ENCODE results near the gene IER3.

DNA sequence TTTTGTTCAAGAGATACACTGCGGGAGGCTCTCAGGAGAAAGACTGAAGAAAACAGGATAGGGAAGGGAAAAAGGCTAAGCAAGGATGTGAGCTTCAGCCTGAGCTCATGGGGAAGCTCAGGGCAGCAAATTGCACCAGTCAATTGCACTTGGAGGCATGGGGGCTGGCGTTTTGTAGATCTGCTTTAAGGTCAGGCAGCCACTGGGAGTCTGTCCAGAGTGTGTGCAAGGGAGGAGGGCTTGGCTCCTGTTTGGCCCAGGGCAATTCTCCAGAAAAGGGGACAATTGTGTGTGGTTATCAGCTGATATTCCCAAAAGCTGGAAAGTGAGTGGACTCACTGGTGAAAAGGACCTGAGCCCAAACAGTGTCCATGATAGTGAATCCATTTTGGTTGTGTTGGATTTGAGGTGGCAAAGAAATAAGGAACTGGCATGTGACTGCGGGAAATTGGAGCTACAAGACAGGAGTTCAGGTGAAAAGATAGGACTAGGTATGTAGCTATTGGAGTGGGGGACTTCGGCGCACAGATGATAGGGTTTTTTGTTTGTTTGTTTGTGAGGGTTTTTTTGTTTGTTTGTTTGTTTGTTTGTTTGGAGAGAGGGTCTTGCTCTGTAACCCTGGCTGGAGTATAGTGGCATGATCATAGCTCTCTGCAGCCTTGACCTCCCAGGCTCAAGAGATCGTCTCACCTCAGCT lies 22.3 kb upstream of the IER3 start:
- TF ChIP-seq, protein P1, sequence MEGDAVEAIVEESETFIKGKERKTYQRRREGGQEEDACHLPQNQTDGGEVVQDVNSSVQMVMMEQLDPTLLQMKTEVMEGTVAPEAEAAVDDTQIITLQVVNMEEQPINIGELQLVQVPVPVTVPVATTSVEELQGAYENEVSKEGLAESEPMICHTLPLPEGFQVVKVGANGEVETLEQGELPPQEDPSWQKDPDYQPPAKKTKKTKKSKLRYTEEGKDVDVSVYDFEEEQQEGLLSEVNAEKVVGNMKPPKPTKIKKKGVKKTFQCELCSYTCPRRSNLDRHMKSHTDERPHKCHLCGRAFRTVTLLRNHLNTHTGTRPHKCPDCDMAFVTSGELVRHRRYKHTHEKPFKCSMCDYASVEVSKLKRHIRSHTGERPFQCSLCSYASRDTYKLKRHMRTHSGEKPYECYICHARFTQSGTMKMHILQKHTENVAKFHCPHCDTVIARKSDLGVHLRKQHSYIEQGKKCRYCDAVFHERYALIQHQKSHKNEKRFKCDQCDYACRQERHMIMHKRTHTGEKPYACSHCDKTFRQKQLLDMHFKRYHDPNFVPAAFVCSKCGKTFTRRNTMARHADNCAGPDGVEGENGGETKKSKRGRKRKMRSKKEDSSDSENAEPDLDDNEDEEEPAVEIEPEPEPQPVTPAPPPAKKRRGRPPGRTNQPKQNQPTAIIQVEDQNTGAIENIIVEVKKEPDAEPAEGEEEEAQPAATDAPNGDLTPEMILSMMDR (conservative IDR thresholded peaks at IDR 0.05; ENCODE audit: low read depth in 2 of 2) = no peak
- TF ChIP-seq CREB1 (CRISPR knock-in tag; IDR thresholded peaks at IDR 0.05; ENCODE audit: low read depth) (no peak), EZH2 (IDR thresholded peaks at IDR 0.05; ENCODE audit: low read depth, unreplicated experiment) (no peak), POLR2AphosphoS5 (IDR thresholded peaks at IDR 0.05; ENCODE audit: low read depth) (no peak), EZH2phosphoT487 (IDR thresholded peaks at IDR 0.05; ENCODE audit: unreplicated experiment) (no peak), JUNB (IDR thresholded peaks at IDR 0.05; ENCODE audit: unreplicated experiment) (no peak)
- TF ChIP-seq, protein P2, sequence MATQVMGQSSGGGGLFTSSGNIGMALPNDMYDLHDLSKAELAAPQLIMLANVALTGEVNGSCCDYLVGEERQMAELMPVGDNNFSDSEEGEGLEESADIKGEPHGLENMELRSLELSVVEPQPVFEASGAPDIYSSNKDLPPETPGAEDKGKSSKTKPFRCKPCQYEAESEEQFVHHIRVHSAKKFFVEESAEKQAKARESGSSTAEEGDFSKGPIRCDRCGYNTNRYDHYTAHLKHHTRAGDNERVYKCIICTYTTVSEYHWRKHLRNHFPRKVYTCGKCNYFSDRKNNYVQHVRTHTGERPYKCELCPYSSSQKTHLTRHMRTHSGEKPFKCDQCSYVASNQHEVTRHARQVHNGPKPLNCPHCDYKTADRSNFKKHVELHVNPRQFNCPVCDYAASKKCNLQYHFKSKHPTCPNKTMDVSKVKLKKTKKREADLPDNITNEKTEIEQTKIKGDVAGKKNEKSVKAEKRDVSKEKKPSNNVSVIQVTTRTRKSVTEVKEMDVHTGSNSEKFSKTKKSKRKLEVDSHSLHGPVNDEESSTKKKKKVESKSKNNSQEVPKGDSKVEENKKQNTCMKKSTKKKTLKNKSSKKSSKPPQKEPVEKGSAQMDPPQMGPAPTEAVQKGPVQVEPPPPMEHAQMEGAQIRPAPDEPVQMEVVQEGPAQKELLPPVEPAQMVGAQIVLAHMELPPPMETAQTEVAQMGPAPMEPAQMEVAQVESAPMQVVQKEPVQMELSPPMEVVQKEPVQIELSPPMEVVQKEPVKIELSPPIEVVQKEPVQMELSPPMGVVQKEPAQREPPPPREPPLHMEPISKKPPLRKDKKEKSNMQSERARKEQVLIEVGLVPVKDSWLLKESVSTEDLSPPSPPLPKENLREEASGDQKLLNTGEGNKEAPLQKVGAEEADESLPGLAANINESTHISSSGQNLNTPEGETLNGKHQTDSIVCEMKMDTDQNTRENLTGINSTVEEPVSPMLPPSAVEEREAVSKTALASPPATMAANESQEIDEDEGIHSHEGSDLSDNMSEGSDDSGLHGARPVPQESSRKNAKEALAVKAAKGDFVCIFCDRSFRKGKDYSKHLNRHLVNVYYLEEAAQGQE (IDR thresholded peaks at IDR 0.05; ENCODE audit: unreplicated experiment) = no peak
- TF ChIP-seq, protein P3, sequence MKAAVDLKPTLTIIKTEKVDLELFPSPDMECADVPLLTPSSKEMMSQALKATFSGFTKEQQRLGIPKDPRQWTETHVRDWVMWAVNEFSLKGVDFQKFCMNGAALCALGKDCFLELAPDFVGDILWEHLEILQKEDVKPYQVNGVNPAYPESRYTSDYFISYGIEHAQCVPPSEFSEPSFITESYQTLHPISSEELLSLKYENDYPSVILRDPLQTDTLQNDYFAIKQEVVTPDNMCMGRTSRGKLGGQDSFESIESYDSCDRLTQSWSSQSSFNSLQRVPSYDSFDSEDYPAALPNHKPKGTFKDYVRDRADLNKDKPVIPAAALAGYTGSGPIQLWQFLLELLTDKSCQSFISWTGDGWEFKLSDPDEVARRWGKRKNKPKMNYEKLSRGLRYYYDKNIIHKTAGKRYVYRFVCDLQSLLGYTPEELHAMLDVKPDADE (IDR thresholded peaks at IDR 0.05) = no peak
